ENCODE results near the gene SCARB1.

The SCARB1 gene

GRCh38 chr12:124837958-124838803 lies 25.5 kb downstream of the SCARB1 start:
- no peak for TF ChIP-seq CTCF (IDR thresholded peaks at IDR 0.05; ENCODE audit: insufficient read depth, missing control alignments)
- FAIRE-seq (no peak), DNase-seq (ENCODE audit: insufficient read length, low spot score) (no peak)

GRCh38 chr12:124837249-124837897 lies 26.3 kb downstream of the SCARB1 start:
- no peak for TF ChIP-seq CTCF (IDR thresholded peaks at IDR 0.05; ENCODE audit: insufficient read depth, missing control alignments)
- no peak for FAIRE-seq
- no peak for DNase-seq (ENCODE audit: insufficient read length, low spot score)

- TF ChIP-seq CTCF (IDR thresholded peaks at IDR 0.05; ENCODE audit: insufficient read depth, missing control alignments), result no peak
- FAIRE-seq, result no peak
- no peak for DNase-seq (ENCODE audit: insufficient read length, low spot score)
These were observed 26.9 kb downstream of the SCARB1 start for GRCh38 chr12:124836759-124837158.

- no peak for TF ChIP-seq CTCF (IDR thresholded peaks at IDR 0.05; ENCODE audit: insufficient read depth, missing control alignments)
- FAIRE-seq, result no peak
- no peak for DNase-seq (ENCODE audit: insufficient read length, low spot score)
These were observed 27.8 kb downstream of the SCARB1 start for GRCh38 chr12:124835656-124836410.

- FAIRE-seq (no peak), DNase-seq (ENCODE audit: insufficient read length, low spot score) (no peak)
- TF ChIP-seq CTCF (IDR thresholded peaks at IDR 0.05; ENCODE audit: insufficient read depth, missing control alignments), result no peak
These were observed 28.8 kb downstream of the SCARB1 start for GRCh38 chr12:124834822-124835221.

- no peak for TF ChIP-seq CTCF (IDR thresholded peaks at IDR 0.05; ENCODE audit: insufficient read depth, missing control alignments)
- FAIRE-seq, result no peak
These were observed 30.0 kb downstream of the SCARB1 start for GRCh38 chr12:124833693-124834122.

More at GRCh38 chr12:124833693-124834122, 30.0 kb downstream of the SCARB1 start:
- DNase-seq (ENCODE audit: insufficient read length, low spot score), result no peak
